H9 (cell line): ENCODE results near the gene KCNIP4. TPM values are rescaled to one million over a fixed set of nuclear protein-coding genes. Genes with fewer than 3 reads are reported as not detected.

Experiments
- DNase-seq: peaks from one replicate; pipeline ENCODE4 v3.0.0-alpha.2; 2017
- H2AFZ ChIP-seq: one replicate; pipeline ENCODE4 v1.6.1; 2013; ENCODE audit warnings: mild to moderate bottlenecking, low read length, control low read depth, moderate library complexity
- H2AK5ac ChIP-seq: 2 replicates; pipeline ENCODE4 v1.6.1; 2013; ENCODE audit warnings: low read length, control low read depth, mixed read lengths; ENCODE audit not compliant: insufficient read length
- H2BK120ac ChIP-seq: one replicate; pipeline ENCODE4 v1.6.1; 2013; ENCODE audit warnings: low read depth, mild to moderate bottlenecking, low read length, control low read depth, inconsistent platforms; ENCODE audit not compliant: poor library complexity, severe bottlenecking
- H2BK12ac ChIP-seq: 2 replicates; pipeline ENCODE4 v1.6.1; 2013; ENCODE audit warnings: low read length, control low read depth, mixed read lengths, low read depth; ENCODE audit not compliant: insufficient read length
- H2BK15ac ChIP-seq: 2 replicates; pipeline ENCODE4 v1.6.1; 2013; ENCODE audit warnings: low read depth, low read length, control low read depth
- H2BK20ac ChIP-seq: one replicate; pipeline ENCODE4 v1.6.1; 2013; ENCODE audit warnings: low read depth, mild to moderate bottlenecking, low read length, control low read depth, inconsistent platforms; ENCODE audit not compliant: poor library complexity, severe bottlenecking
- H2BK5ac ChIP-seq: 2 replicates; pipeline ENCODE4 v1.6.1; 2013; ENCODE audit warnings: low read length, control low read depth, mixed read lengths; ENCODE audit not compliant: insufficient read length
- H3K14ac ChIP-seq: 2 replicates; pipeline ENCODE4 v1.6.1; 2013; ENCODE audit warnings: low read length, control low read depth; ENCODE audit not compliant: insufficient read depth
- H3K18ac ChIP-seq: 2 replicates; pipeline ENCODE4 v1.6.1; 2013; ENCODE audit warnings: low read depth, mild to moderate bottlenecking, mixed read lengths, low read length, control low read depth; ENCODE audit not compliant: insufficient read length
- H3K23ac ChIP-seq: 2 replicates; pipeline ENCODE4 v1.6.1; 2013; ENCODE audit warnings: low read length, control low read depth, mixed read lengths, low read depth; ENCODE audit not compliant: insufficient read length
- H3K23me2 ChIP-seq: 2 replicates; pipeline ENCODE4 v1.6.1; 2013; ENCODE audit warnings: low read depth, mild to moderate bottlenecking, mixed read lengths, low read length, control low read depth; ENCODE audit not compliant: insufficient read length, poor library complexity, severe bottlenecking
- H3K27ac ChIP-seq: 2 replicates; pipeline ENCODE4 v1.5.1; 2013; ENCODE audit warnings: low read length, control low read depth, mixed read lengths, low read depth; ENCODE audit not compliant: insufficient read length
- H3K27me3 ChIP-seq: 2 replicates; pipeline ENCODE4 v1.6.1; 2013; ENCODE audit warnings: low read length, control low read depth, inconsistent platforms; ENCODE audit not compliant: insufficient read depth
- H3K4ac ChIP-seq: 2 replicates; pipeline ENCODE4 v1.6.1; 2013; ENCODE audit warnings: low read depth, mild to moderate bottlenecking, control low read depth, inconsistent platforms, low read length, moderate library complexity
- H3K4me1 ChIP-seq: 2 replicates; pipeline ENCODE4 v1.6.1; 2013; ENCODE audit warnings: low read length, control low read depth, inconsistent platforms; ENCODE audit not compliant: insufficient read depth
- H3K4me2 ChIP-seq: 2 replicates; pipeline ENCODE4 v1.6.1; 2013; ENCODE audit warnings: low read length, control low read depth, mixed read lengths; ENCODE audit not compliant: insufficient read length, insufficient read depth
- H3K56ac ChIP-seq: 2 replicates; pipeline ENCODE4 v1.6.1; 2013; ENCODE audit warnings: low read depth, mild to moderate bottlenecking, mixed read lengths, low read length, control low read depth; ENCODE audit not compliant: insufficient read length
- H3K79me1 ChIP-seq: 2 replicates; pipeline ENCODE4 v1.6.1; 2013; ENCODE audit warnings: low read depth, mild to moderate bottlenecking, moderate library complexity, low read length, control low read depth, inconsistent platforms; ENCODE audit not compliant: insufficient read depth, poor library complexity, severe bottlenecking
- H3K79me2 ChIP-seq: 2 replicates; pipeline ENCODE4 v1.6.1; 2013; ENCODE audit warnings: low read length, control low read depth, inconsistent platforms; ENCODE audit not compliant: insufficient read depth
- H3K9ac ChIP-seq: 2 replicates; pipeline ENCODE4 v1.6.1; 2013; ENCODE audit warnings: low read length, control low read depth, mixed read lengths; ENCODE audit not compliant: insufficient read length; ENCODE audit errors: extremely low read depth
- H3K9me3 ChIP-seq: one replicate; pipeline ENCODE4 v1.6.1; 2013; ENCODE audit warnings: low read depth, low read length, inconsistent platforms; ENCODE audit not compliant: control insufficient read depth
- H3T11ph ChIP-seq: one replicate; pipeline ENCODE4 v1.6.1; 2013; ENCODE audit warnings: mild to moderate bottlenecking, low read length, control low read depth, inconsistent platforms
- H4K20me1 ChIP-seq: one replicate; pipeline ENCODE4 v1.6.1; 2013; ENCODE audit not compliant: control insufficient read depth, insufficient read length, insufficient read depth
- H4K5ac ChIP-seq: 2 replicates; pipeline ENCODE4 v1.6.1; 2013; ENCODE audit warnings: low read depth, mild to moderate bottlenecking, mixed read lengths, low read length, control low read depth; ENCODE audit not compliant: insufficient read length
- H4K8ac ChIP-seq: replicated peaks from 2 replicates; pipeline ENCODE4 v1.6.1; 2013; ENCODE audit warnings: low read length, control low read depth, mixed read lengths, low read depth; ENCODE audit not compliant: insufficient read length
- H4K91ac ChIP-seq: 2 replicates; pipeline ENCODE4 v1.6.1; 2013; ENCODE audit warnings: low read depth, mild to moderate bottlenecking, moderate library complexity, mixed read lengths, low read length, control low read depth; ENCODE audit not compliant: insufficient read length
- H3K27ac Mint-ChIP-seq, 3 experiments: 2 replicates in 2 of 3; 3 replicates in 1 of 3; pipeline ENCODE4 v1.8.0; 2020 to 2021; ENCODE audit warnings: mixed read lengths in 3 of 3, mild to moderate bottlenecking in 1 of 3, moderate library complexity in 1 of 3
- H3K27me3 Mint-ChIP-seq: 2 replicates; pipeline ENCODE4 v1.8.0; 2021; ENCODE audit warnings: low read depth, mild to moderate bottlenecking, moderate library complexity, mixed read lengths
- H3K36me3 Mint-ChIP-seq, 3 experiments: 2 replicates in 2 of 3; 3 replicates in 1 of 3; pipeline ENCODE4 v1.8.0; 2020 to 2021; ENCODE audit warnings: low read depth in 3 of 3, mixed read lengths in 3 of 3; ENCODE audit not compliant: insufficient read depth in 1 of 3
- H3K4me1 Mint-ChIP-seq, 2 experiments: 2 replicates each; pipeline ENCODE4 v1.8.0; 2020; ENCODE audit warnings: mixed read lengths in 2 of 2
- H3K4me3 Mint-ChIP-seq, 2 experiments: 2 replicates in 1 of 2; 3 replicates in 1 of 2; pipeline ENCODE4 v1.8.0; 2020 to 2021; ENCODE audit warnings: mild to moderate bottlenecking in 2 of 2, mixed read lengths in 2 of 2, moderate library complexity in 1 of 2
- H3K9me3 Mint-ChIP-seq, 2 experiments: 2 replicates in 1 of 2; 3 replicates in 1 of 2; pipeline ENCODE4 v1.8.0; 2020; ENCODE audit warnings: mild to moderate bottlenecking in 2 of 2, mixed read lengths in 2 of 2, moderate library complexity in 1 of 2
- CTCF ChIP-seq: fragments of 200-600 bp; sonication (generic); conservative IDR thresholded peaks from 3 replicates; pipeline ENCODE4 v1.8.0; 2021; ENCODE audit warnings: antibody characterized with exemption, mild to moderate bottlenecking
- WGBS: extraction: QIAGEN DNeasy Blood & Tissue Kit; methylation state at CpG from one replicate; pipeline ENCODE4 v1.1.7; 2013; ENCODE audit warnings: missing lambda C conversion rate, low lambda C conversion rate, mixed read lengths; ENCODE audit not compliant: insufficient read length; ENCODE audit errors: extremely low coverage; 5-methylcytosine and 5-hydroxymethylcytosine counted together
- total RNA-seq: library from RNA; stranded (reverse); gene quantifications from 2 replicates; pipeline ENCODE4 v1.2.1, GENCODE V29; 2021

KCNIP4 gene
- total RNA-seq, 1 experiment from 2014 or later, result not detected

DNA sequence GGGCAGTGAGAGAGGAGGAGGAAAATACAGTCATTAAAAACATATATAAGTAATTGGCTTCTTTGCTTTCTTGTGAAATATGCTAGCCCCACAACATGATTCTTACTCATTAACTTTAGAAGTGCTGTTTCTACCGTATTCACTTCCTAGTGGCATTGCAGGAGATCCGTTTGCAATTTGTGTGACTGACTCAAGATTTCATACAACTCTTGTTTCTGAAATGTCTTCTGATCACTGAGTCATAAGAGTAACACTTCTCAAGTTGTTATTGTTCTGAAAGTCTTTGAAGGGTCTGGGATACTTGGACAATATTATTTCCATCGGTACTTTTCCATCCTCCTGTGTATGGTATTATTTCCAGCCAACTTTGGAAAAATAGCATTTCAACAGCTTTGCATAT is 937.5 kb downstream of the KCNIP4 start:
- Histone ChIP-seq H3K27me3 (no peaks in the 10 kb centered on the region), H2BK120ac (no peak overlapping the region), H2AK5ac (no peak overlapping the region), H3K79me1 (no peaks in the 10 kb centered on the region), H3K4me1 (no peaks in the 10 kb centered on the region), H3T11ph (no peak overlapping the region), H3K9me3 (no peaks in the 10 kb centered on the region), H2BK20ac (no peak overlapping the region), H4K8ac (no peak overlapping the region), H3K56ac (no peak overlapping the region), H4K5ac (no peak overlapping the region), H4K20me1 (no peaks in the 10 kb centered on the region), H3K9ac (no peak overlapping the region), H3K23ac (no peak overlapping the region), H2BK12ac (no peak overlapping the region), H3K27ac (no peak overlapping the region), H3K4me2 (no peak overlapping the region), H3K18ac (no peak overlapping the region), H2BK5ac (no peak overlapping the region), H2AFZ (no peak overlapping the region), H3K4ac (no peak overlapping the region), H3K14ac (no peak overlapping the region), H4K91ac (no peak overlapping the region), H3K23me2 (no peaks in the 10 kb centered on the region), H2BK15ac (no peak overlapping the region), H3K79me2 (no peaks in the 10 kb centered on the region)
- Mint-ChIP-seq H3K27ac (no peak overlapping the region), H3K4me1 (no peaks in the 10 kb centered on the region), H3K9me3 (no peaks in the 10 kb centered on the region; a peak in 1 of 5 replicates), H3K4me3 (no peak overlapping the region), H3K27me3 (no peaks in the 10 kb centered on the region; the same call in 1 of the 2 replicates), H3K36me3 (no peaks in the 10 kb centered on the region)
- no peak for TF ChIP-seq CTCF
- no peak for DNase-seq
- no CpG with 5 or more reads among the region's 3 CpGs for WGBS
